GM12801 (cell line): ENCODE results near the gene SLCO6A1.

Experiments used
- TF ChIP-seq, protein P1 (sequence below): IDR thresholded peaks from one replicate; pipeline ENCODE4 v1.5.1; 2011; ENCODE audit warnings: control low read depth; ENCODE audit not compliant: insufficient read length; ENCODE audit errors: extremely low read depth

The SLCO6A1 gene

DNA sequence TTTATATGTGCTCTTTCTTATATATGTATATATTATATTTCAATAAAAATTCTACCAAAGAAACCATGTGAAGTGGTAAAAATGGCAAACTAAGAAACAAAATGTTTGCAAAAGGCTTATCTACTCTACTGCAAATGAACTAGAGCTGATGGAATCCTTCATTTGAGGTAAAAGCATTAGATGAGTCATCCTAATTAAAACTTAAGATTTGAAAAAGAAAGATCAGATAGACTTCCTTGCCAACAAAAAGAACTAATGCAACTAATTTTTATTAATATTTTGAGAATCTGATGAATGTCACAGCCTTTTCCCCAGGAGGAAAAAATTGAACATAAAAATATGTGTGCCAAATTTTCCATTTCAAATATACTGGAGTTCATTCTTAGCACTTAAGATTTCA lies 118.6 kb downstream of the SLCO6A1 start:
- TF ChIP-seq, protein P1, sequence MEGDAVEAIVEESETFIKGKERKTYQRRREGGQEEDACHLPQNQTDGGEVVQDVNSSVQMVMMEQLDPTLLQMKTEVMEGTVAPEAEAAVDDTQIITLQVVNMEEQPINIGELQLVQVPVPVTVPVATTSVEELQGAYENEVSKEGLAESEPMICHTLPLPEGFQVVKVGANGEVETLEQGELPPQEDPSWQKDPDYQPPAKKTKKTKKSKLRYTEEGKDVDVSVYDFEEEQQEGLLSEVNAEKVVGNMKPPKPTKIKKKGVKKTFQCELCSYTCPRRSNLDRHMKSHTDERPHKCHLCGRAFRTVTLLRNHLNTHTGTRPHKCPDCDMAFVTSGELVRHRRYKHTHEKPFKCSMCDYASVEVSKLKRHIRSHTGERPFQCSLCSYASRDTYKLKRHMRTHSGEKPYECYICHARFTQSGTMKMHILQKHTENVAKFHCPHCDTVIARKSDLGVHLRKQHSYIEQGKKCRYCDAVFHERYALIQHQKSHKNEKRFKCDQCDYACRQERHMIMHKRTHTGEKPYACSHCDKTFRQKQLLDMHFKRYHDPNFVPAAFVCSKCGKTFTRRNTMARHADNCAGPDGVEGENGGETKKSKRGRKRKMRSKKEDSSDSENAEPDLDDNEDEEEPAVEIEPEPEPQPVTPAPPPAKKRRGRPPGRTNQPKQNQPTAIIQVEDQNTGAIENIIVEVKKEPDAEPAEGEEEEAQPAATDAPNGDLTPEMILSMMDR = no peak

GRCh38 chr5:102375876-102376275 lies 122.9 kb downstream of the SLCO6A1 start:
- TF ChIP-seq, protein P1 = no peak

DNA sequence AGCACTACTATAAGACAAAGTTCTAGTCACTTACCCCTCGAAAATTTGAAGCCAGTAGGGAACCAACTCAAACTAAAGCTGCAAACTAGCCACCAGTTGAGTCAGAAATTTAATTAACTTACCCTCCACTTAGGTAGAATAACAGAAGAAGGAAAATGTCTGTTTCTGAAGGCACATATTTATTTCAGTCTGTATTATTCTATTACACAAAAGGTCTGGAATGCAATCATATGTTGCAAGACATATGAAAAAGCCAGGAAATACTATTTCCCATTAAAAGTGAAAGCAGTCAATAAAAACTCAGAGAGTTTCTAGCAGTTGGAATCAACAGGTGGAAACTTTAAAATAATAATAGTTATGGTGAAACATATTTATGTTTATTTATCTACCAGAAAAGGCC lies 123.5 kb downstream of the SLCO6A1 start:
- TF ChIP-seq, protein P1 = no peak

DNA sequence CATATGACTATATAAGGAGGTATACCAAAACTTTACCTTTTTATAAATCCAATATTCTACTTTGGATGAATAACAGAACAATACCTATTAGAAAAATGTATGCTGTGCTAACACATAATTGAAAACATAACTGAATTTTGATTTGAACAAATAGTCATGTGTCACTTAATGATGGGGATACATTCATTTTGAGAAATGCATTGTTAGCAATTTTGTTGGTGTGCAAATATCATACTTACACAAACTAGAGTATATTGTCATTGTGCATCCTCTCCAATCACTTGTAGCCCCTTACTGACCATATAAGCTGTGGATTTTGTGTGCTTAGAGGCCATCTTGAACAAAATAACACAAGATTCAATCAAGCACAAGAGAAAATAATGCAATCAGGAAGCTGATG lies 130.4 kb downstream of the SLCO6A1 start:
- TF ChIP-seq, protein P1 = no peak

DNA sequence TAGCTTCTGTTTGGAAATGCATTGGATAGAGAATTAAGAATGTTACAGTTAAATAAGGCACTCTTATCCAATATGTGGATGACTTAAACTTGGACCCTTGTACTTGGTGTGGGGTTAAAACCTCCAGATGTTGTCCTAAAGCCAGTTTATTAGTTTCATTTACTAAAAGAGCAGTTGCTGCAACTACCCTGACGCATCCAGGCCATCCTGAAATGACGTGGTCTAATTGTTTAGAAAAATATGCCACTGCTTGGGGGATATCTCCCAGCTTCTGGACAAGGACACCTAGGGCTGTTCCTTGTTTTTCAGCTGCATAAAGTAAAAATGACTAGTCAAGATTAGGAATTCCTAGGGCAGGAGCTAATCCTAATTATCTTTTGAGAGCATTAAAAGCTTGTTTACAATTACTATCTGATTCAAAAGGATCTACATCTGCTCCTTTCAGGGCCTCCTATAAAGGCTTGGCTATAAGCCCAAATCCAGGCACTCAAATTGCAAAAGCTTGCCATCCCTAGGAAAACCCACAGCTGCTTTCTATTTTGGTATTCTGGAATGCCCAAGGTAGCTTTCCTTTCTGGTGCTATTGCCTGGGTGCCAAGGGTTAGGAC lies 157.0 kb downstream of the SLCO6A1 start:
- TF ChIP-seq, protein P1 = no peak

DNA sequence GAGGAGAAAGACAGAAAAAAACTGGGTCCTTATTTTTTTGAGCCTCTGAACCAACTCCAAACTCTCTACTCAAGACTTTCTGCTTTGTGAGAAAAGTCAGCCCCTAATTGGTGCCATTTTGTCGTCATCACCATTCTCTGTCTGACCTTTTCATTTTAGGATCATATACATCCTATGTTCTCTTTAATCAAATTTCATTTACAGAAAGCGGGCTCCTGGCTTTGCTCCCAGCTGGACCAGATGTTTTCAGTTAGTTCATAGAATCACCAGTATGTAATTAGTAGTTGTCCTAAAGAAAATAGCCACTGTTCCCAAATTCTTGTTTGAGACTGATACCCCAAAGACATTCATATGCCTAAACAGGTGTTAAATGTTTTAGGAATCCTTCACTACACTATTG lies 174.1 kb downstream of the SLCO6A1 start:
- TF ChIP-seq, protein P1 = no peak
